GM12878 (cell line): ENCODE data around the gene EXOSC10. TPM values are rescaled to one million over a fixed set of nuclear protein-coding genes. Genes with fewer than 3 reads are reported as not detected.

ENCODE experiments used
- ATAC-seq: fragments of 200-7000 bp; cut with Tn5 transposase; 3 replicates; pipeline ENCODE4 v1.9.1; 2020; ENCODE audit warnings: mild to moderate bottlenecking, moderate library complexity
- BruUV-seq: library from RNA; stranded (reverse); fragments of 400-500 nt; replicated peaks from 2 replicates; lab custom pipeline; 2021; lab: Mats Ljungman, UMichigan
- CTCF ChIA-PET: fragments of 300-600 bp; sonication (Branson Sonifier 250); formaldehyde crosslinking; extraction: SDS; loops from one replicate; lab custom pipeline; 2021; ENCODE audit warnings: inconsistent platforms; lab: Yijun Ruan, JAX
- POLR2A ChIA-PET: fragments of 350-600 bp; formaldehyde crosslinking; extraction: SDS; loops from one replicate; lab custom pipeline; 2021; ENCODE audit warnings: inconsistent platforms; lab: Charles Lee
- RAD21 ChIA-PET: fragments of 300-600 bp; sonication (Branson Sonifier 250); formaldehyde crosslinking; loops from one replicate; lab custom pipeline; 2023; ENCODE audit warnings: antibody characterized with exemption; ENCODE audit not compliant: unreplicated experiment; lab: Charles Lee
- SMC1A ChIA-PET: fragments of 300-600 bp; sonication (Branson Sonifier 250); formaldehyde crosslinking; loops from one replicate; lab custom pipeline; 2023; ENCODE audit not compliant: unreplicated experiment, uncharacterized antibody; lab: Charles Lee
- DNase-seq: peaks from one replicate; pipeline ENCODE4 v3.0.0-alpha.2; 2011; ENCODE audit warnings: low read depth, low spot score
- FAIRE-seq: peaks from 3 replicates; lab custom pipeline; 2011; peaks lifted over from hg19 to GRCh38; lab: Jason Lieb, UNC
- H2AFZ ChIP-seq: 2 replicates; pipeline ENCODE4 v1.6.0; 2011; ENCODE audit warnings: low read depth, low read length, control low read depth; ENCODE audit not compliant: control insufficient read depth
- H3K27ac ChIP-seq: 2 replicates; pipeline ENCODE4 v1.5.1; 2011; ENCODE audit warnings: control low read depth; ENCODE audit not compliant: control insufficient read depth, insufficient read depth
- H3K27me3 ChIP-seq, 2 experiments: replicated peaks in 1 of 2; 2 replicates each; pipeline versions ENCODE4 v1.6.0 to v1.6.1; 2011; ENCODE audit warnings: low read length in 1 of 2; ENCODE audit not compliant: control insufficient read depth in 2 of 2, insufficient read depth in 2 of 2
- H3K36me3 ChIP-seq, 2 experiments: 2 replicates each; pipeline ENCODE4 v1.5.1; 2011; ENCODE audit warnings: low read length in 1 of 2; ENCODE audit not compliant: control insufficient read depth in 2 of 2, insufficient read depth in 2 of 2
- H3K4me1 ChIP-seq: 2 replicates; pipeline ENCODE4 v1.6.1; 2011; ENCODE audit warnings: mild to moderate bottlenecking, low read length, moderate library complexity, mixed read lengths; ENCODE audit not compliant: control insufficient read depth, insufficient read depth
- H3K4me2 ChIP-seq: 2 replicates; pipeline ENCODE4 v1.6.0; 2011; ENCODE audit warnings: control low read depth; ENCODE audit not compliant: control insufficient read depth, insufficient read depth
- H3K4me3 ChIP-seq: fragments of 200-600 bp; sonication (generic); 2 replicates; pipeline ENCODE4 v1.5.1; 2016
- H3K79me2 ChIP-seq: 2 replicates; pipeline ENCODE4 v1.6.0; 2011; ENCODE audit warnings: low read length; ENCODE audit not compliant: control insufficient read depth, insufficient read depth
- H3K9ac ChIP-seq: 2 replicates; pipeline ENCODE4 v1.8.0; 2011; ENCODE audit warnings: low read length, control low read depth, mixed read lengths; ENCODE audit not compliant: control insufficient read depth, insufficient read depth
- H3K9me3 ChIP-seq: replicated peaks from 3 replicates; pipeline ENCODE4 v1.5.1; 2011; ENCODE audit warnings: mild to moderate bottlenecking, low read length; ENCODE audit not compliant: control insufficient read depth, insufficient read depth
- H4K20me1 ChIP-seq: 2 replicates; pipeline ENCODE4 v1.6.0; 2011; ENCODE audit not compliant: control insufficient read depth, insufficient read depth
- HCFC1 ChIP-seq: fragments of 150-350 bp; IDR thresholded peaks from 2 replicates; pipeline ENCODE4 v1.6.1; 2014; ENCODE audit warnings: low read length
- POLR2AphosphoS2 ChIP-seq: IDR thresholded peaks from 2 replicates; pipeline ENCODE4 v1.6.1; 2011; ENCODE audit warnings: low read depth, mild to moderate bottlenecking, low read length, improper control_type of control experiment, moderate library complexity
- ZBTB33 ChIP-seq: fragments of 450-650 bp; IDR thresholded peaks from 2 replicates; pipeline ENCODE4 v1.6.1; 2017; ENCODE audit warnings: mild to moderate bottlenecking
- ZNF622 ChIP-seq: fragments of 450-650 bp; IDR thresholded peaks from 2 replicates; pipeline ENCODE4 v1.6.1; 2017; ENCODE audit warnings: mild to moderate bottlenecking, inconsistent platforms
- WGBS: methylation state at CpG from one replicate; pipeline ENCODE4 v1.1.6; 2016; ENCODE audit warnings: low lambda C conversion rate; ENCODE audit not compliant: insufficient replicate concordance, insufficient coverage; ENCODE audit errors: missing lambda C conversion rate; 5-methylcytosine and 5-hydroxymethylcytosine counted together
- in situ Hi-C: fragments of 300-500 bp; cut with MboI; formaldehyde crosslinking; loops from 9 replicates; pipeline ENCODE4 v1.14.3; 2018; ENCODE audit warnings: mixed read lengths
- intact Hi-C: fragments of 100-400 bp; cut with micrococcal nuclease; formaldehyde crosslinking; loops from one replicate; pipeline ENCODE4 v1.14.2; 2022; ENCODE audit not compliant: unreplicated experiment
- polyA plus RNA-seq, 11 experiments: library from polyadenylated mRNA; depleted of rRNA in 4 of 11; unstranded in 6 of 11; stranded (reverse) in 5 of 11; fragments of >200 nt; fragmentation: Nextera tagmentation in 4 of 11; fragmentation: Illumina TruSeq in 1 of 11; extraction: Ambion mirVana in 4 of 11; extraction: Trizol in 1 of 11; gene quantifications; 1 replicate in 1 of 11; 2 replicates in 10 of 11; pipeline versions ENCODE4 v1.2.1 to v1.2.3, GENCODE V29; 2011 to 2016; ENCODE audit warnings: inconsistent platforms in 2 of 11, missing spikeins in 2 of 11, low read depth in 1 of 11
- total RNA-seq, 4 experiments: library from RNA; depleted of rRNA in 3 of 4; stranded (reverse); fragments of >200 nt in 3 of 4; fragmentation: Illumina TruSeq in 1 of 4; extraction: Trizol in 1 of 4; gene quantifications; 2 replicates each; pipeline versions ENCODE4 v1.2.1 to v1.2.3, GENCODE V29; 2013 to 2021
- TF ChIP-seq, protein P1 (sequence below): fragments of 450-650 bp; IDR thresholded peaks from 2 replicates; pipeline ENCODE4 v1.6.1; 2017; ENCODE audit warnings: low read depth, mild to moderate bottlenecking, moderate library complexity

EXOSC10 gene
- total and polyA plus RNA-seq, 10 of the 15 experiments (the other 5 are each of a cell fraction or from before 2014, with no cell fraction given), result 16.2 to 86.5 (median 66.4) TPM

DNA sequence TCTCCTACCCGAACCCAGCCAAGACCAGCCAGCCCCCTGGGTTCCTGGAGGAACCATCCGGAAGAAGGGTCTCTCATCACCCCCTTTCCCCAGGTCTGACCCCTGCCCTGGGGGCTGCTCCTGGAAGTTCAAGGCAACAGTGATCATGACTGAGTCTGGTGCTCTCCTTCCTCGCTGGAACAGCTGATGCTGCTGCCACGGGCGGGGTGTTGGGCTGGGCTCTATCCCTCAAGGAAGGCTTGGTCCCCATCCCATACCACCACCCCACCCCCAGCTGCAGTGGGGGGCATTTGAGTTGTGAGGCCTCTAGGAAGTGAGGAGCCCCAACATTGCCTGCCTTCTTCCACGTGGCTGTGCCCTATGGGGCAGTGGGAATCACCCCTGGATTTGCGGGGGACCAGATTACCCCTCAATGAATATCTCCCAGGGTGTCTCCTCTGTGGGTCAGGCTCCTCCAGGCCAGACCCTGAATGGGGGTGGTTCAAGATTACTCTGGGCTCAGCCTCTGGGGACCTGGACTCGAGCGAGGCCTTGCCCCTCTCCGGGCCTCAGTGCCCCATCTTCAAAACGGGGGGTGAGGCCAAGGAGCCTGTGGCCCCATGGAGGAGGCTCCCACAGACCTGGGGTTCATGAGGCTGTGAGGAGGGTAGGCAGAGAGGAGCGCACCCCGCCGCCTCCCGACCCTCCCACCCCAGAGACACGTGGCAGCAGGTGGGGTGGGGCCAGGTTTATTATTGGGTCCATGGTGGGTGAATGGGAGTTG lies 55.4 kb downstream of the EXOSC10 start (continued):
- TF ChIP-seq ZBTB33, result no peak

- no peaks in the 10 kb centered on the region for H4K20me1 ChIP-seq
- ChIA-PET SMC1A (no interaction called here), POLR2A (no interaction called here), CTCF (interaction anchor here (1.2 kb wide), 1 partner anchor 600 kb away, joined by 3 read pairs; no protein-coding TSS in a partner anchor), RAD21 (no interaction called here)
- in situ Hi-C loops (no loop called here), intact Hi-C loops (no loop called here)
- TF ChIP-seq HCFC1 (no peak), ZNF622 (no peak), POLR2AphosphoS2 (no peak)
- TF ChIP-seq, protein P1, sequence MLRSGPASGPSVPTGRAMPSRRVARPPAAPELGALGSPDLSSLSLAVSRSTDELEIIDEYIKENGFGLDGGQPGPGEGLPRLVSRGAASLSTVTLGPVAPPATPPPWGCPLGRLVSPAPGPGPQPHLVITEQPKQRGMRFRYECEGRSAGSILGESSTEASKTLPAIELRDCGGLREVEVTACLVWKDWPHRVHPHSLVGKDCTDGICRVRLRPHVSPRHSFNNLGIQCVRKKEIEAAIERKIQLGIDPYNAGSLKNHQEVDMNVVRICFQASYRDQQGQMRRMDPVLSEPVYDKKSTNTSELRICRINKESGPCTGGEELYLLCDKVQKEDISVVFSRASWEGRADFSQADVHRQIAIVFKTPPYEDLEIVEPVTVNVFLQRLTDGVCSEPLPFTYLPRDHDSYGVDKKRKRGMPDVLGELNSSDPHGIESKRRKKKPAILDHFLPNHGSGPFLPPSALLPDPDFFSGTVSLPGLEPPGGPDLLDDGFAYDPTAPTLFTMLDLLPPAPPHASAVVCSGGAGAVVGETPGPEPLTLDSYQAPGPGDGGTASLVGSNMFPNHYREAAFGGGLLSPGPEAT, result no peak
- H3K4me3 ChIP-seq, result no peak overlapping the region
- no peak for DNase-seq
- no peak for FAIRE-seq
- no peak overlapping the region for H3K27ac ChIP-seq
- no peak overlapping the region for H3K9ac ChIP-seq
- H3K79me2 ChIP-seq, result no peaks in the 10 kb centered on the region
- no peaks in the 10 kb centered on the region for H3K4me1 ChIP-seq
- BruUV-seq, result no TSS peak
- H3K36me3 ChIP-seq, result no peaks in the 10 kb centered on the region
- no peak overlapping the region for H2AFZ ChIP-seq
- no peak; the same call in 2 of the 3 replicates for ATAC-seq
- H3K9me3 ChIP-seq, result no peaks in the 10 kb centered on the region
- 43% methylated on average over 18 of the region's 19 CpGs for WGBS
- no peaks in the 10 kb centered on the region for H3K27me3 ChIP-seq
- no peak overlapping the region for H3K4me2 ChIP-seq
These were observed 56.4 kb downstream of the EXOSC10 start for GRCh38 chr1:11042995-11043874.
